ENCODE measurements around the gene POLQ.

DNA sequence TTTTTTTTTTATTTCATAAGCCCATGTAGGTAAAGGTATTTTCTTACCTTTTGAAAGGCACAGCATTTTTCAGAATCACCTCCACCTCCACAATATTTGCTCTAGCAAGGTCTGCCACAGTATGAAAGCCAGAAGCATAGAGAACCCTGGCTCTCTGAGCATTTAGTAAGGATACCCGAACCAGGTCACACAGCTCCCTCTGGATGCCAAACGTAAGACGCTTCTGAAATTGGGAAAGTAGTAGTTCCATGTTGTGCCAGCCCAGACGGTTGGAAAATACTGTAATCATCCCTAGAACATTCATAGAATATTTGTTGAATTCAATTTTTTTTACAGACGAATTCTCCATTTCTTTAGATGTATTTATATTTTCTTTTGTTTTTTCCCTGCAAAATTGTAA is 52.4 kb downstream of the POLQ start:
- TF ChIP-seq POLR2A (IDR thresholded peaks at IDR 0.05; ENCODE audit: low read length) (no peak), GATA1 (IDR thresholded peaks at IDR 0.05; ENCODE audit: low read depth, low read length) (no peak)

Measured in erythroblast (primary cell).